Liver (tissue), 9 donors: ENCODE measurements around the gene RANGAP1. TPM values are rescaled to one million over a fixed set of nuclear protein-coding genes. Genes with fewer than 3 reads are reported as not detected.

Source experiments
- DNase-seq: peaks from one replicate; pipeline ENCODE4 v3.0.0-alpha.2; 2017; ENCODE audit warnings: low spot score
- H3K27ac ChIP-seq, 2 donors: one replicate each; pipeline ENCODE4 v1.7.0; 2013; ENCODE audit warnings: inconsistent platforms in 2 of 2, low read length in 2 of 2, control low read depth in 1 of 2, low read depth in 1 of 2, mild to moderate bottlenecking in 1 of 2
- H3K27me3 ChIP-seq, 4 donors: one replicate each; pipeline versions ENCODE4 v1.6.1 to v1.7.0; 2013; ENCODE audit warnings: low read length in 3 of 4, inconsistent platforms in 1 of 4, mild to moderate bottlenecking in 1 of 4, moderate library complexity in 1 of 4; ENCODE audit not compliant: control insufficient read depth in 4 of 4, insufficient read depth in 4 of 4
- H3K36me3 ChIP-seq, 4 donors: one replicate each; pipeline versions ENCODE4 v1.6.1 to v1.7.0; 2013; ENCODE audit warnings: low read length in 3 of 4, mild to moderate bottlenecking in 3 of 4, low read depth in 1 of 4, moderate library complexity in 1 of 4; ENCODE audit not compliant: control insufficient read depth in 4 of 4, insufficient read depth in 3 of 4
- H3K4me1 ChIP-seq, 4 donors: one replicate each; pipeline versions ENCODE4 v1.6.1 to v1.7.0; 2013; ENCODE audit warnings: low read length in 3 of 4, mild to moderate bottlenecking in 3 of 4, moderate library complexity in 1 of 4; ENCODE audit not compliant: control insufficient read depth in 4 of 4, insufficient read depth in 4 of 4
- H3K4me3 ChIP-seq, 3 donors: one replicate each; pipeline versions ENCODE4 v1.6.1 to v1.7.0; 2013; ENCODE audit warnings: low read length in 3 of 3, control low read depth in 1 of 3, low read depth in 1 of 3, mild to moderate bottlenecking in 1 of 3
- H3K9ac ChIP-seq, 2 donors: one replicate each; pipeline ENCODE4 v1.7.0; 2013; ENCODE audit warnings: low read length in 2 of 2, mild to moderate bottlenecking in 2 of 2, moderate library complexity in 2 of 2, control low read depth in 1 of 2, low read depth in 1 of 2
- H3K9me3 ChIP-seq, 4 donors: one replicate each; pipeline versions ENCODE4 v1.6.1 to v1.7.0; 2013; ENCODE audit warnings: low read length in 3 of 4; ENCODE audit not compliant: control insufficient read depth in 4 of 4
- ATF3 ChIP-seq: IDR thresholded peaks from 2 replicates; pipeline ENCODE4 v1.6.1; 2016; ENCODE audit warnings: antibody characterized with exemption
- EGR1 ChIP-seq, 2 donors: IDR thresholded peaks; 2 replicates each; pipeline ENCODE4 v1.6.1; 2016 to 2018; ENCODE audit warnings: antibody characterized with exemption in 2 of 2, low read depth in 2 of 2
- FOXA1 ChIP-seq: IDR thresholded peaks from 2 replicates; pipeline ENCODE4 v1.6.1; 2016; ENCODE audit warnings: antibody characterized with exemption
- FOXA2 ChIP-seq: IDR thresholded peaks from 2 replicates; pipeline ENCODE4 v1.6.1; 2016; ENCODE audit warnings: antibody characterized with exemption
- GABPA ChIP-seq, 2 donors: IDR thresholded peaks in 1 of 2; conservative IDR thresholded peaks in 1 of 2; 2 replicates each; pipeline ENCODE4 v1.6.1; 2016; ENCODE audit warnings: antibody characterized with exemption in 2 of 2, mild to moderate bottlenecking in 1 of 2, moderate library complexity in 1 of 2
- HNF4A ChIP-seq, 2 donors: conservative IDR thresholded peaks; 2 replicates each; pipeline ENCODE4 v1.6.1; 2016; ENCODE audit warnings: antibody characterized with exemption in 2 of 2, mild to moderate bottlenecking in 2 of 2
- HNF4G ChIP-seq: IDR thresholded peaks from 2 replicates; pipeline ENCODE4 v1.6.1; 2016; ENCODE audit warnings: antibody characterized with exemption
- JUND ChIP-seq, 2 donors: IDR thresholded peaks; 2 replicates each; pipeline ENCODE4 v1.6.1; 2016; ENCODE audit warnings: antibody characterized with exemption in 2 of 2
- MAX ChIP-seq: IDR thresholded peaks from 2 replicates; pipeline ENCODE4 v1.6.1; 2016; ENCODE audit warnings: antibody characterized with exemption
- NR2F2 ChIP-seq: IDR thresholded peaks from 2 replicates; pipeline ENCODE4 v1.6.1; 2016; ENCODE audit warnings: antibody characterized with exemption
- RAD21 ChIP-seq, 2 donors: IDR thresholded peaks; 2 replicates each; pipeline ENCODE4 v1.6.1; 2016; ENCODE audit warnings: antibody characterized with exemption in 2 of 2, mild to moderate bottlenecking in 2 of 2
- REST ChIP-seq: IDR thresholded peaks from 2 replicates; pipeline ENCODE4 v1.6.1; 2016; ENCODE audit warnings: antibody characterized with exemption, mild to moderate bottlenecking
- RXRA ChIP-seq, 2 donors: IDR thresholded peaks; 2 replicates each; pipeline ENCODE4 v1.6.1; 2017 to 2018; ENCODE audit warnings: antibody characterized with exemption in 2 of 2, mild to moderate bottlenecking in 1 of 2
- SP1 ChIP-seq: IDR thresholded peaks from 2 replicates; pipeline ENCODE4 v1.6.1; 2018; ENCODE audit warnings: antibody characterized with exemption, mild to moderate bottlenecking
- TAF1 ChIP-seq: conservative IDR thresholded peaks from 2 replicates; pipeline ENCODE4 v1.6.1; 2016; ENCODE audit warnings: antibody characterized with exemption, mild to moderate bottlenecking
- YY1 ChIP-seq: IDR thresholded peaks from 2 replicates; pipeline ENCODE4 v1.6.1; 2016; ENCODE audit warnings: antibody characterized with exemption, mild to moderate bottlenecking
- WGBS: extraction: QIAGEN DNeasy Blood & Tissue Kit; methylation state at CpG from one replicate; pipeline ENCODE4 v1.1.7; 2013; 5-methylcytosine and 5-hydroxymethylcytosine counted together
- polyA plus RNA-seq, 2 donors: library from polyadenylated mRNA; stranded (reverse) in 1 of 2; unstranded in 1 of 2; fragments of 200-250 nt in 1 of 2; fragments of >200 nt in 1 of 2; fragmentation: Nextera tagmentation in 1 of 2; extraction: Ambion mirVana in 1 of 2; gene quantifications; one replicate each; pipeline versions ENCODE4 v1.2.1 to v1.2.3, GENCODE V29; 2013 to 2015
- total RNA-seq, 2 donors: library from RNA; depleted of rRNA; stranded (reverse); fragments of >200 nt; gene quantifications; one replicate each; pipeline ENCODE4 v1.2.3, GENCODE V29; 2014
- donor health status: healthy.
- donor health status: healthy.
- donor health status: healthy.
- donor health status: healthy.
- donor health status: healthy.

The RANGAP1 gene
- total and polyA plus RNA-seq, 4 donors, result 12.0 to 40.3 (median 33.3) TPM

GRCh38 chr22:41252365-41252764, 33.6 kb downstream of the RANGAP1 start:
- Histone ChIP-seq H3K27me3 (no peaks in the 10 kb centered on the region), H3K9me3 (no peaks in the 10 kb centered on the region), H3K36me3 (peaks cover 14 to 73% (median 43%) of the 10 kb centered on the region in 4 donors), H3K9ac (no peak overlapping the region), H3K27ac (no peak overlapping the region), H3K4me1 (peaks cover 7 to 16% (median 12%) of the 10 kb centered on the region in 4 donors), H3K4me3 (no peak overlapping the region)
- WGBS, result 97% methylated on average over 8 of the region's 8 CpGs
- TF ChIP-seq NR2F2 (no peak), GABPA (IDR thresholded peaks at IDR 0.05 in 1 of 2, conservative IDR thresholded peaks at IDR 0.05 in 1 of 2) (no peak), ATF3 (no peak)
- no peak for DNase-seq

GRCh38 chr22:41250127-41250526, 35.9 kb downstream of the RANGAP1 start:
- 98% methylated on average over 12 of the region's 12 CpGs for WGBS

GRCh38 chr22:41249442-41249841, 36.5 kb downstream of the RANGAP1 start:
- Histone ChIP-seq H3K9me3 (no peaks in the 10 kb centered on the region), H3K27ac (no peak overlapping the region), H3K9ac (no peak overlapping the region), H3K27me3 (no peaks in the 10 kb centered on the region), H3K36me3 (peaks cover 20 to 60% (median 35%) of the 10 kb centered on the region in 4 donors), H3K4me1 (peaks cover 7 to 18% (median 14%) of the 10 kb centered on the region in 4 donors), H3K4me3 (no peak overlapping the region)
- no peak for TF ChIP-seq FOXA2
- no peak for TF ChIP-seq MAX
- no peak for TF ChIP-seq NR2F2
- TF ChIP-seq YY1, result no peak
- TF ChIP-seq HNF4G, result no peak
- TF ChIP-seq JUND (IDR thresholded peaks at IDR 0.05), result no peak
- no peak for TF ChIP-seq EGR1 (IDR thresholded peaks at IDR 0.05; ENCODE audit: low read depth in 2 of 2)
- no peak for TF ChIP-seq HNF4A (conservative IDR thresholded peaks at IDR 0.05)
- TF ChIP-seq RAD21 (IDR thresholded peaks at IDR 0.05), result no peak
- DNase-seq, result no peak
- WGBS, result 97% methylated on average over 14 of the region's 14 CpGs

More at GRCh38 chr22:41250127-41250526, 35.9 kb downstream of the RANGAP1 start:
- Histone ChIP-seq H3K27ac (no peak overlapping the region), H3K27me3 (no peaks in the 10 kb centered on the region), H3K9ac (no peak overlapping the region), H3K9me3 (no peaks in the 10 kb centered on the region), H3K4me3 (no peak overlapping the region), H3K36me3 (peaks cover 17 to 65% (median 38%) of the 10 kb centered on the region in 4 donors), H3K4me1 (peaks cover 7 to 18% (median 14%) of the 10 kb centered on the region in 4 donors)
- no peak for DNase-seq
- no peak for TF ChIP-seq RXRA (IDR thresholded peaks at IDR 0.05)
- TF ChIP-seq NR2F2, result no peak
- TF ChIP-seq YY1, result no peak
- no peak for TF ChIP-seq TAF1
- TF ChIP-seq ATF3, result no peak
- TF ChIP-seq RAD21 (IDR thresholded peaks at IDR 0.05), result no peak
- no peak for TF ChIP-seq REST
- TF ChIP-seq FOXA1, result no peak
- no peak for TF ChIP-seq JUND (IDR thresholded peaks at IDR 0.05)
- no peak for TF ChIP-seq SP1
